Muscle of arm (tissue), 12 donors: ENCODE measurements around the gene GAS7. TPM values are rescaled to one million over a fixed set of nuclear protein-coding genes. Genes with fewer than 3 reads are reported as not detected.

ENCODE experiments used
- DNase-seq: peaks from one replicate; pipeline ENCODE4 v3.0.0-alpha.2; 2013
- polyA plus RNA-seq, 12 donors: library from polyadenylated mRNA; unstranded; fragments of 120-200 nt; gene quantifications; one replicate each; pipeline ENCODE4 v1.2.1, GENCODE V29; 2013; ENCODE audit not compliant: insufficient read length in 12 of 12

The GAS7 gene
- polyA plus RNA-seq, 12 donors = 49.1 to 97.0 (median 61.1) TPM; not detected in 1

- no peak for DNase-seq
Observed at GRCh38 chr17:10207153-10207552, 8.7 kb upstream of the GAS7 start.

GRCh38 chr17:10205549-10206185, 7.3 kb upstream of the GAS7 start:
- DNase-seq = no peak

GRCh38 chr17:10201680-10202079, 3.3 kb upstream of the GAS7 start:
- no peak for DNase-seq

GRCh38 chr17:10200645-10201044, 2.2 kb upstream of the GAS7 start:
- no peak for DNase-seq

GRCh38 chr17:10200016-10200415, 1.6 kb upstream of the GAS7 start:
- DNase-seq = no peak

- peak; percentile 20 for DNase-seq
Observed at GRCh38 chr17:10197721-10198508, 491 bp downstream of the GAS7 start.

GRCh38 chr17:10197362-10197720, 1.1 kb downstream of the GAS7 start:
- no peak for DNase-seq

- no peak for DNase-seq
Observed at GRCh38 chr17:10196941-10197340, 1.5 kb downstream of the GAS7 start.

- peak; percentile 45 for DNase-seq
Observed at GRCh38 chr17:10196384-10196895, 2.0 kb downstream of the GAS7 start.

GRCh38 chr17:10195090-10195805, 3.2 kb downstream of the GAS7 start:
- no peak for DNase-seq

- no peak for DNase-seq
Observed at GRCh38 chr17:10193632-10194031, 4.8 kb downstream of the GAS7 start.

GRCh38 chr17:10192972-10193371, 5.4 kb downstream of the GAS7 start:
- DNase-seq = no peak

- DNase-seq = no peak
Observed at GRCh38 chr17:10192461-10192860, 5.9 kb downstream of the GAS7 start.

GRCh38 chr17:10187456-10187855, 10.9 kb downstream of the GAS7 start:
- DNase-seq = no peak

- no peak for DNase-seq
Observed at GRCh38 chr17:10186771-10187410, 11.5 kb downstream of the GAS7 start.

GRCh38 chr17:10183931-10184930, 14.2 kb downstream of the GAS7 start:
- no peak for DNase-seq

GRCh38 chr17:10182785-10183184, 15.6 kb downstream of the GAS7 start:
- DNase-seq = no peak

GRCh38 chr17:10178506-10178991, 19.9 kb downstream of the GAS7 start:
- no peak for DNase-seq

GRCh38 chr17:10177913-10178505, 20.4 kb downstream of the GAS7 start:
- DNase-seq = peak; percentile 41
